Hematopoietic multipotent progenitor cell treated with erythropoietin and hydrocortisone succinate and interleukin-3 and kit ligand, for 17 days (in vitro differentiated cells): Measurements from ENCODE around the gene SRPX2.
"Not testable (repeated sequence)": the region's sequence is repeated elsewhere in the genome, so short reads cannot be mapped to it uniquely, and the experiment has no call there.

ENCODE experiments used
- DNase-seq: peaks from one replicate; pipeline ENCODE4 v3.0.0-alpha.2; 2015; ENCODE audit warnings: low spot score

Gene SRPX2

GRCh38 chrX:100696699-100697351 lies 52.8 kb downstream of the SRPX2 start:
- DNase-seq, result no peak

- no peak for DNase-seq
These were observed 54.6 kb downstream of the SRPX2 start for GRCh38 chrX:100698551-100698950.

GRCh38 chrX:100700809-100701208 lies 56.8 kb downstream of the SRPX2 start:
- DNase-seq, result no peak

- DNase-seq, result no peak
These were observed 60.7 kb downstream of the SRPX2 start for GRCh38 chrX:100704581-100705203.

GRCh38 chrX:100710816-100711215 lies 66.8 kb downstream of the SRPX2 start:
- no peak for DNase-seq

GRCh38 chrX:100717363-100717762 lies 73.4 kb downstream of the SRPX2 start:
- no peak for DNase-seq

- DNase-seq, result no peak
These were observed 75.1 kb downstream of the SRPX2 start for GRCh38 chrX:100719139-100719538.

GRCh38 chrX:100720301-100720700 lies 76.3 kb downstream of the SRPX2 start:
- no peak for DNase-seq

- no peak for DNase-seq
These were observed 77.3 kb downstream of the SRPX2 start for GRCh38 chrX:100721328-100721727.

GRCh38 chrX:100724006-100724405 lies 80.0 kb downstream of the SRPX2 start:
- DNase-seq, result not testable (repeated sequence)
